SHP77 treated with DMSO at 0.1 percent for 48 hours (cell line): ENCODE measurements around the gene TTC36.
"Not testable (repeated sequence)": the region's sequence is repeated elsewhere in the genome, so short reads cannot be mapped to it uniquely, and the experiment has no call there.

Source experiments
- DNase-seq: peaks from one replicate; lab custom pipeline; 2025; lab: John Stamatoyannopoulos, UW

Gene TTC36

GRCh38 chr11:118532091-118532490 is 4.8 kb downstream of the TTC36 start:
- no peak for DNase-seq

DNA sequence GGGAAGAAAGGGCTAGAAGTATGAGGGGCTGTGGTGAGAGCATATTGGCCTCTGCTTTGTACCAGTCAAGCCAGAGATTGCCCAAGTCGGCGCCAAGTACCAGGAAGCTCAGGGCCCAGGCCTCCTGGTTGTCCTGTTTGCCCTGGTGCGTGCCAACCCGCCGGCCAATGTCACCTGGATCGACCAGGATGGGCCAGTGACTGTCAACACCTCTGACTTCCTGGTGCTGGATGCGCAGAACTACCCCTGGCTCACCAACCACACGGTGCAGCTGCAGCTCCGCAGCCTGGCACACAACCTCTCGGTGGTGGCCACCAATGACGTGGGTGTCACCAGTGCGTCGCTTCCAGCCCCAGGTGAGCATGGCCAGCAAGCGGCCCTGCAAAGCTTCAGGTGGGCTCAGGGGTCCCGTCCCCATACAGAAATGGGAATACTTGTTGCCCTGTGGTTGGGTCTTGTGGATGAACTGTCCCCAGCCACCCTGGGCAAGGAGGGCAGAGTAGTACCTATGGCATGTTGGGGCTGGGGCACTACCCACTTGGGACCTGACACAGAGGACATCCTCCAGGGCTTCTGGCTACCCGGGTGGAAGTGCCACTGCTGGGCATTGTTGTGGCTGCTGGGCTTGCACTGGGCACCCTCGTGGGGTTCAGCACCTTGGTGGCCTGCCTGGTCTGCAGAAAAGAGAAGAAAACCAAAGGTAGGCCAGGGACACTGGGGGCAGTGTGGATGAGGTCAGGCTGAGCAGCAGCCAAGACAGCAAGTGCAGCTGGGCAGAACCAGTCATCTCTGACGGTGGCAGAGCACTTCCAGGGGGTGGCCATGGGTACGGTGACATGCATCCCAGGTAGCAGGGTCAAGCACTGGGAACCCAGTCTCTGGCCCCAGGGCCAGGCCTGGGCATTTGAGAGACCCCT is 5.8 kb downstream of the TTC36 start:
- no peak for DNase-seq

DNA sequence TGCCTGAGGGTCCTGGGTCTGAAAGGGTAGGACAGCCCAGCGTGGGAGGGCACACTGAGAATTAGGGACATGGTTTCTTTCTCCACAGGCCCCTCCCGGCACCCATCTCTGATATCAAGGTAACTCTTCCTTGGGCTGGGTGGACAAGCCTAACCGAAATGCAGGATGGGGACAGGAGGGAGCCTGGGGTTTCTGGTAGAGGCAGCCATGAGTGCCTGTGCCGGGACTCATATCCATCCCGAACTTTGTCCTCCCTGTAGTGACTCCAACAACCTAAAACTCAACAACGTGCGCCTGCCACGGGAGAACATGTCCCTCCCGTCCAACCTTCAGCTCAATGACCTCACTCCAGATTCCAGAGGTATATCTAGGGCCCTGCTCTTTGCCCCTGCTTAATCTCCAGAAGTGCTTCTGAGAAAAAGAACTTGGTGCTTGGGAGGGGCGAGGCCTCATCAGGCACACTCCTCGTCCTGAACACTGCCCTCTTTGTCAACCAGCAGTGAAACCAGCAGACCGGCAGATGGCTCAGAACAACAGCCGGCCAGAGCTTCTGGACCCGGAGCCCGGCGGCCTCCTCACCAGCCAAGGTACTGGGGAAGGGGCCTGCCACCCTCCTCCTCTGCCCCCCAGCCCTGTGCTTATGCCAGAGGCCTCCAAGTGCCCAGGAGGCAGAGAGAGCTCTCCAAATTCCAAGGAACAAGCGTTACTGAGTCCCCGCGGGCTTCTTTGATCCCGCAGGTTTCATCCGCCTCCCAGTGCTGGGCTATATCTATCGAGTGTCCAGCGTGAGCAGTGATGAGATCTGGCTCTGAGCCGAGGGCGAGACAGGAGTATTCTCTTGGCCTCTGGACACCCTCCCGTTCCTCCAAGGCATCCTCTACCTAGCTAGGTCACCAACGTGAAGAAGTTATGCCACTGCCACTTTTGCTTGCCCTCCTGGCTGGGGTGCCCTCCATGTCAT is 6.8 kb downstream of the TTC36 start:
- no peak for DNase-seq

DNA sequence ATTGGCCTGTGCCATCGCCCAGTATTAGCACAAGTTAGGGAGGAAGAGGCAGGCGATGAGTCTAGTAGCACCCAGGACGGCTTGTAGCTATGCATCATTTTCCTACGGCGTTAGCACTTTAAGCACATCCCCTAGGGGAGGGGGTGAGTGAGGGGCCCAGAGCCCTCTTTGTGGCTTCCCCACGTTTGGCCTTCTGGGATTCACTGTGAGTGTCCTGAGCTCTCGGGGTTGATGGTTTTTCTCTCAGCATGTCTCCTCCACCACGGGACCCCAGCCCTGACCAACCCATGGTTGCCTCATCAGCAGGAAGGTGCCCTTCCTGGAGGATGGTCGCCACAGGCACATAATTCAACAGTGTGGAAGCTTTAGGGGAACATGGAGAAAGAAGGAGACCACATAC is 8.0 kb downstream of the TTC36 start:
- no peak for DNase-seq

DNA sequence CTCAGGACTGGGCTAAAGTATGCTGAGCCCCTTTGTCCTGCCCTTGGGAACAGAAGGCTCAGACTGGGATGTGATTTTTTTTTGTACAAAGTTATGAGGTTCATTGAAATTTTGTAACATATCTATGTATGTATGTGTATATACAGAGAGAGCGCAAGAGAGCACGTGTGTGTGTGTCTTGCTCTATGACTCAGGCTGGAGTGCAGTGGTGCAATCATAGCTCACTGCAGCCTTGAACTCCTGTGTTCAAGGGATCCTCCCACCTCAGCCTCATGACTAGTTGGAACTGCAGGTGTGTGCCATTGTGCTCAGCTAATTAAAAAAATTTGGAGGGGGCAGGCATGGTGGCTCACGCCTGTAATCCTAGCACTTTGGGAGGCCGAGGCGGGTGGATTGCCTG is 9.5 kb downstream of the TTC36 start:
- no peak for DNase-seq

DNA sequence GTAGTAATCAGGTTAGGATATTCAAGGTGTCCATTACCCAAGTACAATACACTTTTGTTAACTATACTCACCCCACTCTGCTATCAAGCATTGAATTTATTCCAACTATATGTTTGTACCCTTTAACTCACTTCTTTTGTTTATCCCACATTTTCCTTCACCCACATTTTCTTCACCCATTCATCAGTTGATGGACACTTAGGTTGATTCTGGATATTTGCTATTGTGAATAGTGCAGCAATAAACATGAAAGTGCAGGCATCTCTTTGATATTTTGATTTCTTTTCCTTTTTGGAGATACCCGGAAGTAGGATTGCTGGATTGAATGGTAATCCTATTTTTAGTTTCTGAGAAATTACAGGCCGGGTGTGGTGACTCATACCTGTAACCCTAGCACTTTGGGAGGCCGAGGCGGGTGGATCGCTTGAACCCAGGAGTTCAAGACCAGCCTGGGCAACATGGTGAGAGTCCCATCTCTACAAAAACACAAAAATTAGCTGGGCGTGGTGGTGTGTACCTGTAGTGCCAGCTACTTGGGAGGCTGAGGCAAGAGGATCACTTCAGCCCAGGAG is 10.2 kb downstream of the TTC36 start:
- DNase-seq, result no peak

DNA sequence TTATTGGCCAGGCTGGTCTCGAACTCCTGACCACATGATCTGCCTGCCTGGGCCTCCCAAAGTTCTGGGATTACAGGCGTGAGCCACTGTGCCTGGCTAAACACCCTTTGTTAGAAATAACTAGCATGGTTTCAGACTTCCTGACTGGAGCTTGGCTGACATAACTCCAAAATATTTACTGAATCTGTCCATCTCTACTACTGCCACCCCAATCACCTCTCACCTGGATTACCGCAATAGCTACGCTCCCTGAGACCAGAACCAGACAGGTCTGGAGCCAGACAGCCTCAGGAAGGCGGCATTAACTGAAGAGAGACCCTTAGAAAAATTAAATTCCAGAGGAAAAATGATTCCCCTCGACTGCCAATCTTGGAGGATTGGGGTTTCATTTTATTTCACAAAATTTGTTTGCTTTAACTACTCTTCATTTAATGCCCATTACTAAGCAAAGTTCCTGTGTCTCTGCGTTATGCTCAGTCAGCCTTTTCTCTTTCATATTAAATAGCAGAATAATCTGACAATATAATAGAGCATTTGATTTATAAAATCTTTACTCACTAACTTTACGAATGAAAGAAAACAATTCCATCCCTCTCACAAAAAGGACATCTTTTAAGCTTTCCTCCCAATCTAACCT is 16.9 kb downstream of the TTC36 start:
- DNase-seq, result no peak

DNA sequence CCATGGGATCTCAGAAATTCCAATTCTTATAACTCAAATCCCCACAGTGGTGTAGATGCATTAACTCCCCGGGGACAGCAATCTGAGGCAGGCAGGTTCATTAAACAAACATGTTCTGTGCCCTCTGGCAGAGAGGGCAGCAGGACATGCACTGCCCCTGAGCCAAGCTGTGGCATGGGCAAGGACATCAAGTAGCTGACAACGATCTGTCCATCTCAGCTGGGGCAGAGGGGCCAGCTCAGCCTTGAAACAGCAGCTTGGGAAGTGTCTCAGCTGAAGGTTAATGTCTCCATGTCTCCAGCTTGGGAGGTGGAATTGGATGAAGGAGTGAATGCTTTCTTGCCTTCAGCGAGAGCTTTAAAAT is 17.4 kb downstream of the TTC36 start:
- DNase-seq, result no peak

GRCh38 chr11:118545533-118545932 is 18.3 kb downstream of the TTC36 start:
- no peak for DNase-seq

DNA sequence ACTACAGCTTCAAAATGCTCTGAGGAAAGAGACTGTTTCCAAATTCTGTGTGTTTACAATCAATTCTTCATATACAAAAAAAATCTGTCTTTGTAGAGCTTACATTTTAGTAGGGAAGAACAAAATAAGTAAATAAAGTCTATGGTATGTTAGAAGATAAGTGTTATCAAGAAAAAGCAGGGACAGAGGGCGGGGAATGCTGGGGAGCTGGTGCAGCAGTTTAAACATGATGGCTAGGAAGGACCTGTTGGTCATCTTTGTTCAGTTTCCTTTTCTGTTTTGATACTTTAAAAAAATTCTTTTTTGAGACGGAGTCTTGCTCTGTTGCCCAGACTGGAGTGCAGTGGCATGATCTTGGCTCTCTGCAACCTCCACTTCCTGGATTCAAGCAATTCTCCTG is 19.9 kb downstream of the TTC36 start:
- no peak for DNase-seq

DNA sequence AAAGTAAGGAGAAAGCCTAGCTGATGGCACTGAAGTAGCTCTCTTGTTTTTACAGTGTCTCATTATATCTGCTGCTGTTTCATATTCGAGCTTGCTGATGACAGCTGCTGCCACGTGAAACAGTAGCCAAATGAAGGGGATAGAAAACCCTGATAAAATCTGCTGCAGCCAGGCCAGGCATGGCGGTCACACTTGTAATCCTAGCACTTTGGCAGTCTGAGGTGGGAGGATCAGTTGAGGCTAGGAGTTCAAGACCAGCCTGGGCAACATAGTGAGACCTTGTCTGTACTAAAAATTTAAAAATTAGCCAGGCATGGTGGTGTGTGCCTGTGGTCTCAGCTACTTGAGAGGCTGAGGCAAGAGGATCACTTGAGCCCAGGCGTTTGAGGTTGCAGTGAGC is 25.1 kb downstream of the TTC36 start:
- DNase-seq, result no peak

DNA sequence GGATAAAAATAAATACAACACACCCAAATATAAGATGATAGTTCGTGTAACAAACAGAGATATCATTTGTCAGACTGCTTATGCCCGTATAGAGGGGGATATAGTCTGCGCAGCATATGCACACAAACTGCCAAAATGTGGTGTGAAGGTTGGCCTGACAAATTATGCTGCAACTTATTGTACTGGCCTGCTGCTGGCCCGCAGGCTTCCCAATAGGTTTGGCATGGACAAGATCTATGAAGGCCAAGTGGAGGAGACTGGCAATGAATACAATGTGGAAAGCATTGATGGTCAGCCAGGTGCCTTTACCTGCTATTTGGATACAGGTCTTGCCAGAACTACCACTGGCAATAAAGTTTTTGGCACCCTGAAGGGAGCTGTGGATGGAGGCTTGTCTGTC is 33.5 kb downstream of the TTC36 start:
- no peak for DNase-seq

DNA sequence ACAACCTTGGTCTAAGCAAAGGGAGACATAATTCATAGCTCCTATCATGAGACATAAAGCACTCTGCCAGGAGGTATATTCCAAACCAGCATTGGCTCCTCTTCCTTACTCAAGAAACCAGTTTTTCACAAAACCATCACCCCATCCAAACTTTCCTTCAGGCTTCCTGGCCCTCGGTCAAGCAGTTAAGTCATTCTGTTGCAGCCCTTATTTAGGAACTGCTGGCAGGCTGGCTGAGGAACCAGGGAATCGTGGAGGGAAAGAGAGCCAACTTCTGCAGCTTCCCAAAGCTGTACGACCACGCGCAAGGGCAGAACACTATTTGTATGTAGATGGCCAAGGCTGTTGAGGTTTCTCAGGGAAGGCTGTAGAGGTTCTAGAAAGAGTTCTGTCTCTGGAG is 37.8 kb downstream of the TTC36 start:
- no peak for DNase-seq

GRCh38 chr11:118569670-118570069 is 42.4 kb downstream of the TTC36 start:
- no peak for DNase-seq

GRCh38 chr11:118570787-118571186 is 43.5 kb downstream of the TTC36 start:
- no peak for DNase-seq

- not testable (repeated sequence) for DNase-seq
Observed at GRCh38 chr11:118571701-118572060, 44.4 kb downstream of the TTC36 start.

- no peak for DNase-seq
Observed at GRCh38 chr11:118572061-118572980, 45.0 kb downstream of the TTC36 start, which contains the start of gene ARCN1. ARCN1 (plus strand) TSS chr11:118572409; CDS start chr11:118572548, 139 bp downstream.

GRCh38 chr11:118572981-118573550 is 45.8 kb downstream of the TTC36 start:
- no peak for DNase-seq

- no peak for DNase-seq
Observed at GRCh38 chr11:118574636-118575035, 47.4 kb downstream of the TTC36 start.

DNA sequence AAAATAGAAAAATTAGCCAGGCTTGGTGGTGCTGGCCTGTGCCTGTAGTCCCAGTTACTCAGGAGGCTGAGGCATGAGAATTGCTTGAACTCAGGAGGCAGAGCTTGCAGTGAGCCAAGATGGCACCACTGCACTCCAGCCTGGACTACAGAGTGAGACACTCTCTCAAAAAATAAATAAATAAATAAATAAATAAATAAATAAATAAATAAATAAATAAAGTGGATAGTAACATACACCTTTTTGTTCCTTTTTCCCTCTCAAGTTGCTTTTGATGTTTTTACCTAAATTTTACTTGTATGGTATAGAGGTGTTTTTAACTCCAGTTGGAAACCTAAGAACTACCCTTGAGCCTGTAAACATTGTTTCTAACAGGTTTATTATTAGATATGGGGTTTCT is 50.7 kb downstream of the TTC36 start:
- DNase-seq, result not testable (repeated sequence)
